ENCODE data around the gene CLCN6.

GRCh38 chr1:11796036-11796828 lies 9.8 kb upstream of the CLCN6 start:
- TF ChIP-seq CTCF (IDR thresholded peaks at IDR 0.05) (no peak), POLR2AphosphoS5 (IDR thresholded peaks at IDR 0.05) (no peak), EP300 (IDR thresholded peaks at IDR 0.05) (no peak)
